COR-L47 (cell line): ENCODE results near the gene PLCB1.
"Not testable (repeated sequence)": the region's sequence is repeated elsewhere in the genome, so short reads cannot be mapped to it uniquely, and the experiment has no call there.

ENCODE experiments used
- DNase-seq: peaks from one replicate; lab custom pipeline; 2025; lab: John Stamatoyannopoulos, UW

Gene PLCB1

GRCh38 chr20:8156235-8157079 is 24.4 kb downstream of the PLCB1 start:
- DNase-seq, result peak; percentile 30

GRCh38 chr20:8159217-8159616 is 27.2 kb downstream of the PLCB1 start:
- not testable (repeated sequence) for DNase-seq

- DNase-seq, result peak; percentile 51
These were observed 29.4 kb downstream of the PLCB1 start for GRCh38 chr20:8161264-8162071.

- no peak for DNase-seq
These were observed 30.5 kb downstream of the PLCB1 start for GRCh38 chr20:8162610-8163009.

GRCh38 chr20:8163543-8163942 is 31.5 kb downstream of the PLCB1 start:
- no peak for DNase-seq

GRCh38 chr20:8166730-8167129 is 34.7 kb downstream of the PLCB1 start:
- DNase-seq, result no peak

- no peak for DNase-seq
These were observed 36.8 kb downstream of the PLCB1 start for GRCh38 chr20:8168785-8169288.

GRCh38 chr20:8170921-8171320 is 38.9 kb downstream of the PLCB1 start:
- no peak for DNase-seq

GRCh38 chr20:8172191-8172590 is 40.1 kb downstream of the PLCB1 start:
- DNase-seq, result no peak

- DNase-seq, result no peak
These were observed 43.9 kb downstream of the PLCB1 start for GRCh38 chr20:8175741-8176675.

- no peak for DNase-seq
These were observed 51.5 kb downstream of the PLCB1 start for GRCh38 chr20:8183526-8183925.

- no peak for DNase-seq
These were observed 55.7 kb downstream of the PLCB1 start for GRCh38 chr20:8187740-8188139.

GRCh38 chr20:8190043-8190880 is 58.2 kb downstream of the PLCB1 start:
- no peak for DNase-seq

- DNase-seq, result no peak
These were observed 62.7 kb downstream of the PLCB1 start for GRCh38 chr20:8194721-8195120.

- DNase-seq, result no peak
These were observed 64.0 kb downstream of the PLCB1 start for GRCh38 chr20:8196096-8196495.

GRCh38 chr20:8200220-8200619 is 68.2 kb downstream of the PLCB1 start:
- no peak for DNase-seq

GRCh38 chr20:8203366-8203765 is 71.3 kb downstream of the PLCB1 start:
- DNase-seq, result no peak

GRCh38 chr20:8205996-8206395 is 73.9 kb downstream of the PLCB1 start:
- no peak for DNase-seq

GRCh38 chr20:8208226-8208625 is 76.2 kb downstream of the PLCB1 start:
- DNase-seq, result no peak

GRCh38 chr20:8209061-8209460 is 77.0 kb downstream of the PLCB1 start:
- no peak for DNase-seq

- no peak for DNase-seq
These were observed 78.7 kb downstream of the PLCB1 start for GRCh38 chr20:8210749-8211148.
